GM19455 (cell line): Measurements from ENCODE around the gene EHMT1.

ENCODE experiments used
- ATAC-seq: cut with Tn5 transposase; IDR thresholded peaks from one replicate; pipeline ENCODE4 v1.9.1; 2021; ENCODE audit not compliant: unreplicated experiment

EHMT1 gene

DNA sequence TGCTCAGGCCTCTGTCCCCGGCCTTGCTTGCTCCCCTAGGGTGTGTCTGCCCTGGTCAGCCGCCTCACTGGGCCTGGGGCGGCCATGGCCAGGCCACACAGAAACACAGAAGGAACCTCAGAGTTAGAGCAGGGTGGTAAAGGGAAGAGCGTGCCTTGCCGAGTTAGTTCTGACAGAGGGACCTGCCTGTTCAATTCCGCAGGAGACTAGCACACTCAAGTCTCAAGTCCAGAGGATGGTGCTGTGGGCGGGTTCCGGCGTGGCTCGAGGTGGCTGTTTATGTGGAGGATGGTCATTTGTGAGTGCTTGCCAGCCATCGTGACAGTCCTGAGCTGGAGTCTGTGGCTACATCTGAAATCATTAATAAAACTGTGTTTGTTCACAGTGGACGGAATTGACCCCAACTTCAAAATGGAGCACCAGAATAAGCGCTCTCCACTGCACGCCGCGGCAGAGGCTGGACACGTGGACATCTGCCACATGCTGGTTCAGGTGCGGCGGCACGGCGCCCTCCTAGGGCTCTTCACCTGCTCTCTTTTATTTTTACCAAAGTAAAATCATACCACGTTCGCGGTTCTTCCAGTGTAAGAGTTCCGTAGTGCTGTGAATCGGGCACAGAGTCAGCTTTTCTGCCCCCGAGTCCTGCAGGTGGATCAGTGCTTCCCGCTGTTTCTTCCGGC is 163.2 kb downstream of the EHMT1 start:
- ATAC-seq: no peak

DNA sequence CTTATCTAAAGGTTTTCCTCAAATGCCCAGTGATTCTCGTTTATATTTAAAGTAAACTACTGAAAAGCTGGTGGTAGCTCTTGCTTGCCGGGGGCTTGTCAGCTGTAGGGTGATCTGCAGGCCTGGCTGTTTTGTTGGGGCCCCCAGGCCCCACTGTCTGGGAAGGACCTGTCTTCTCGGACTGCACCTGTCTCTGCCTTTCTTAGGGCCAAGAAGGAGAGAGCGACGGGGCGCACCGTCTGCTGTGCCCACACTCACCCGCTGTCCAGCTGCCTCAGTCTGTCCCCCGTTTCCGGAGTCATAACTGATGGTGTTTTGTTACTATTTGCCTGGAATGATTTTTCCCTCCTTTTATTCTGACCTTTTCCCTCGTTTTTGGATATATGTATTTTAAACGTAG is 164.7 kb downstream of the EHMT1 start:
- no peak for ATAC-seq

DNA sequence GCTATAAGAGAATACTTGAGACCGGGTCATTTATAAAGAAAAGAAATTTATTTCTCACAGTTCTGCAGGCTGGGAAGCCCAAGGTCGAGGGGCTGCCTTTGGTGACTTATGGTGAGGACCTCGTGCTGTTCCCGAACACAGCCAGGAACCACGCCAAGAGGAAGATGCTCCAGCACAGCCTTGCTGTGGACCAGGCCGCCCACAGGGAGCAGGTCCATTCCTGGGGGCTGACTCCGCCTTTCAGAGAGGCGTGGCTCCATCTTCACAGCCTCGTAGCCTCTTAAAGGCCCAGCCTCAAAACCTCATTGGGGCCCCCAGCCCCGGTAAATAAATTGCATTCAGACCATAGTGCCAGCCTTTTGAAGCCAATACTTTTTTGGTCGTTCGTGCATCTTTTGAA is 165.2 kb downstream of the EHMT1 start:
- no peak for ATAC-seq

DNA sequence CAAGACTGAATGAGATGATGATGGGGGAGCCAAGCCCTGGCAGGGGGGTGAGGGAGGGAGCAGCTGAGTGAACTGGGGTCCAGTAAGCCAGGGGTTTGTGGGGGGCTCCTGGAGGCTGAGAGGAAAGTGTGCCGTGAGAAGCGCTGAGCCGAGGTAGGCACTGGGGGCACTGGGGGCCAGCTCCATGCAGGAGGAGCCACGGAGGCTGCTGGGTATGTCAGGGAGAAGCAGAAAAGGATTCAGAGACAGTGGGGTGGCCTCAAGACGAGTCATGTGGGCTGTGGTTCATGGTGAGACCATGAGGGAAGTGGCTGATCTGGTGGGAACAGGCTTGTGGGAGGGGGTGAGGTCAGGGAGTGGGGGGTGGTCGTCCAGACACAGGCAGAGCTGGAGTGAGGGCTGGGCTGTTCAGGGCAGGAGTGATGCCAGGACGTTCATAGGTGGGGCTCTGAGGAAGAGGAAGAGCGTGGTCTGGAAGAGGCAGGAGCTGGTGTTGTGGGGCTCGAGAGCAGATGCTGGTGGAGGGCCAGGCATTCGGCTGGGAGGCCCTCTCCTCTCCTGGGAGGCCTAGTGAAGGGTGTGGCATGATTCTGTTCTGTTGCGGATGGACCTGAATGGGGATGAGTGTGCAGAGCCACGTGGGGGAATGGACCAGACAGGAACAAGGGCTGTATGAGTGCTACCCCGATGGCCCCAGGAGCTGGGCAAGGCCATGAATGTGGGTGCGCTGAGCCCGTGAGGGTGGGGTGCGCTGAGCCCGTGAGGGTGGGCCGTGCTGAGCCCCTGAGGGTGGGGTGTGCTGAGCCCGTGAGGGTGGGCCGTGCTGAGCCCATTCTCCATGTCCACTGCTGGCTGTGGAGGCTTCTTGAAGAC is 166.1 kb downstream of the EHMT1 start:
- ATAC-seq: no peak

DNA sequence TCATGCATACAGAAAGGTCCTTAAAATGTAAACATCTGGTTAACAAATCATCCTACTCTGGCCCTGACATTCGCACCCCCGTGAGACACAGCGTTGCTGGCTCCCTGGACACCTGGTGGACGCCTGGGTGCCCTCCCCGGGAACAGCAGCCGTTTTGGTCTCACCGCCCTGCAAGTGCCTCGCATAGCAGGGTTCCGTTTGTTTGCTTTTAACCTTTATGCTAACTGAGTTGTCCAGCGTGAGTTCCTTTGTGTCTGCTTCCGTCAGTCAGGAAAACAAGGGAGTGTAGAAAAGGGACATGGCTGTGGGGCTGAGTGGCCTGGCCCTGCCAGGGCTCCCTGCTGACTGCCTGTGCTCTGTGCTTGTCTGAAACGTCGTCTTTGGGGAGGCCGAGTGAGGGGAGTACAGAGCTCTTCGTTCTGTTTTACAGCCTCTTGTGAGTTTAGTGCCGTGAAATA is 166.9 kb downstream of the EHMT1 start:
- no peak for ATAC-seq

- ATAC-seq: no peak
Measured at GRCh38 chr9:137786511-137786920, 167.7 kb downstream of the EHMT1 start.

- ATAC-seq: no peak
Measured at GRCh38 chr9:137787381-137787780, 168.6 kb downstream of the EHMT1 start.

- no peak for ATAC-seq
Measured at GRCh38 chr9:137787786-137788505, 169.1 kb downstream of the EHMT1 start.

GRCh38 chr9:137788561-137789294 is 169.9 kb downstream of the EHMT1 start:
- no peak for ATAC-seq

DNA sequence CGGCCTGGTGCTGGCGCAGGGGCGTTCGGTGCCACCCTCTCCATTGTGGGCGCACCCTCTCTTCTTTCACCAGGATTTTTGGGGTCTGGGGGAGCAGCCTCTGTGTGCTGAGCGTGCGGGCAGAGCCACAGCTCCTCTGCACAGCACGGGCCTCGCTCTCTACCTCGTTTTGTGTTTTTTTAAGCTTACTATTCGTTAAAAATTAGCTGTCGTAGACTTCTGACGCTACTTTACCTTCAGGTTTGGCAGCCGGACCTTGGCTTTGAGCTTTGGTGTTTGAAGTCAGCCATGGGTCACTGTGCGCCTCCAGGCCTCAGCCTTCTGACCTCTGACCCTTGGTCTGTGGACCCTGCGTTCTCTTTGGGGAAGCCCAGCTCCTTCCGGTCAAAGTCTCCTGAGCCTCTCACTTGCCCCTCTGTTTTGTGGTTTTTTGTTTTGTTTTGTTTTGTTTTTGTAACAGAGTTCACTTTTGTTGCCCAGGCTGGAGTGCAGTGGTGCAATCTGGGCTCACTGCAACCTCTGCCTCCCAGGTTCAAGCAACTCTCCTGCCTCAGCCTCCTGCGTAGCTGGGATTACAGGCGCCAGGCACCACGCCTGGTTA is 170.6 kb downstream of the EHMT1 start:
- no peak for ATAC-seq

- no peak for ATAC-seq
Measured at GRCh38 chr9:137791947-137792346, 173.1 kb downstream of the EHMT1 start.

- no peak for ATAC-seq
Measured at GRCh38 chr9:137793196-137793841, 174.5 kb downstream of the EHMT1 start.

GRCh38 chr9:137795156-137795666 is 176.4 kb downstream of the EHMT1 start:
- ATAC-seq: no peak

- no peak for ATAC-seq
Measured at GRCh38 chr9:137797206-137798120, 178.7 kb downstream of the EHMT1 start.

GRCh38 chr9:137798142-137798541 is 179.3 kb downstream of the EHMT1 start:
- ATAC-seq: no peak

DNA sequence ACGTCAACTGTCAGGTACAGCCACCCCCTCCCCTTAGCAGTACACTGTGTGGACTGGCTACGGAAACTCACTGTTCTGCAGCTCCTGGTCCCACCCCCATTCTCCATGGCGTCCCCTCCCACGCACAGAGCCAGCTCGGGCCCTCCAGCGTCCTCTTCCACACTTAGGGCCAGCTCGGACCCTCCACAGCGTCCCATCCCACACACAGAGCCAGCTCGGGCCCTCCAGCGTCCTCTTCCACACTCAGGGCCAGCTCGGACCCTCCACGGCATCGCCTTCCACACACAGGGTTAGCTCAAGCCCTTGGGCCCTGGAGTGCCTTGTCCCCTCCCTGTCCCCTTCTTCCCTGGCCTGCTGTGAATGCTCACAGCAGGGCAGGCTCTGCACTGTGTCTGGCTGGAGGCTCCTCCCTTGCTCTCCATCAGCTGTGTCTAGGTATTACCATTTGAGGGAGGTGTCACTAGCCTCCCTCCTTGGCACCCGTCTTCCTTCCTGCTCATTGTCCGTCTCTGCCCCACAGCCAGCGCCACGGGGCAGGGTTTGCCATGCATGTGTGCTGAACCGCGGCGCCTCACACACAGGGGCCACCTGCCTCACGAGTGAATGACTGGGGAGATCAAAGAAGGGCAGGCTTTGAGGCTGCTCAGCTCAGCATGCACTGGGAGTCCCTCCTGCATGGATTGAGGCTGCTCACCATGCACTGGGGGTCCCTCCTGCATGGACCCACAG is 180.3 kb downstream of the EHMT1 start:
- no peak for ATAC-seq

- ATAC-seq: no peak
Measured at GRCh38 chr9:137799630-137799983, 180.8 kb downstream of the EHMT1 start.
